ENCODE results near the gene SPG11. TPM values are rescaled to one million over a fixed set of nuclear protein-coding genes. Genes with fewer than 3 reads are reported as not detected.

Gene SPG11
- total and polyA plus RNA-seq, 2 experiments from 2014 or later, result 23.3 to 42.2 TPM

- TF ChIP-seq ZNF462 (CRISPR knock-in tag; IDR thresholded peaks at IDR 0.05) (no peak), POLR2AphosphoS5 (IDR thresholded peaks at IDR 0.05; ENCODE audit: low read depth) (no peak), EZH2 (IDR thresholded peaks at IDR 0.05; ENCODE audit: low read depth, unreplicated experiment) (no peak), STAT1 (IDR thresholded peaks at IDR 0.05; ENCODE audit: unreplicated experiment) (no peak), JUNB (IDR thresholded peaks at IDR 0.05; ENCODE audit: unreplicated experiment) (no peak), CREB1 (CRISPR knock-in tag; IDR thresholded peaks at IDR 0.05; ENCODE audit: low read depth) (no peak), EZH2phosphoT487 (IDR thresholded peaks at IDR 0.05; ENCODE audit: unreplicated experiment) (no peak)
Measured at GRCh38 chr15:44682211-44682610, 18.7 kb upstream of the SPG11 start (continued).

- Histone ChIP-seq H3K36me3 (ENCODE audit: insufficient read depth) (no peaks in the 10 kb centered on the region), H3K9me2 (ENCODE audit: insufficient read depth) (0 out of 2 replicates have a peak, but pooled peaks cover 2% of the 10 kb centered on the region), H4K20me1 (replicated peaks; ENCODE audit: insufficient read depth) (no peaks in the 10 kb centered on the region), H3K4me3 (no peak overlapping the region), H3K79me2 (replicated peaks; ENCODE audit: insufficient read depth) (no peaks in the 10 kb centered on the region), H3K27ac (ENCODE audit: low read depth) (no peak overlapping the region), H3K4me2 (no peak overlapping the region), H3K27me3 (ENCODE audit: insufficient read depth) (no peaks in the 10 kb centered on the region), H3F3A (replicated peaks; ENCODE audit: low read depth) (no peaks in the 10 kb centered on the region), H2AFZ (0 out of 2 replicates have a peak overlapping the region, but pooled peaks have one; percentile 69), H3K4me1 (ENCODE audit: insufficient read depth) (0 out of 2 replicates have a peak, but pooled peaks cover 4% of the 10 kb centered on the region)
- DNase-seq (ENCODE audit: low spot score) (no peak), ATAC-seq (no peak)
- Mint-ChIP-seq H3K36me3 (ENCODE audit: low read depth) (no peaks in the 10 kb centered on the region), H3K4me1 (peaks cover 3% of the 10 kb centered on the region; the same call in 1 of the 3 replicates), H3K27ac (no peak overlapping the region), H3K9me3 (no peaks in the 10 kb centered on the region), H3K4me3 (no peak overlapping the region), H3K27me3 (ENCODE audit: insufficient read depth, low read depth, poor library complexity) (peaks cover 2% of the 10 kb centered on the region)
- no peak for TF ChIP-seq ZNF114 (CRISPR knock-in tag; IDR thresholded peaks at IDR 0.05)
- no peak for TF ChIP-seq ETS1 (IDR thresholded peaks at IDR 0.05)
- no peak for TF ChIP-seq ZNF462 (CRISPR knock-in tag; IDR thresholded peaks at IDR 0.05)
- no peak for TF ChIP-seq STAT1 (IDR thresholded peaks at IDR 0.05; ENCODE audit: unreplicated experiment)
- no peak for TF ChIP-seq EZH2 (IDR thresholded peaks at IDR 0.05; ENCODE audit: low read depth, unreplicated experiment)
Measured at GRCh38 chr15:44676676-44677075, 13.2 kb upstream of the SPG11 start.

All from GM23338 (cell line).